IPS-11a (cell line): Measurements from ENCODE around the gene VASP.

Experiments
- H3K4me3 ChIP-seq: one replicate; pipeline ENCODE4 v1.5.1; 2013; ENCODE audit warnings: low read depth, low read length, control low read depth

The VASP gene

DNA sequence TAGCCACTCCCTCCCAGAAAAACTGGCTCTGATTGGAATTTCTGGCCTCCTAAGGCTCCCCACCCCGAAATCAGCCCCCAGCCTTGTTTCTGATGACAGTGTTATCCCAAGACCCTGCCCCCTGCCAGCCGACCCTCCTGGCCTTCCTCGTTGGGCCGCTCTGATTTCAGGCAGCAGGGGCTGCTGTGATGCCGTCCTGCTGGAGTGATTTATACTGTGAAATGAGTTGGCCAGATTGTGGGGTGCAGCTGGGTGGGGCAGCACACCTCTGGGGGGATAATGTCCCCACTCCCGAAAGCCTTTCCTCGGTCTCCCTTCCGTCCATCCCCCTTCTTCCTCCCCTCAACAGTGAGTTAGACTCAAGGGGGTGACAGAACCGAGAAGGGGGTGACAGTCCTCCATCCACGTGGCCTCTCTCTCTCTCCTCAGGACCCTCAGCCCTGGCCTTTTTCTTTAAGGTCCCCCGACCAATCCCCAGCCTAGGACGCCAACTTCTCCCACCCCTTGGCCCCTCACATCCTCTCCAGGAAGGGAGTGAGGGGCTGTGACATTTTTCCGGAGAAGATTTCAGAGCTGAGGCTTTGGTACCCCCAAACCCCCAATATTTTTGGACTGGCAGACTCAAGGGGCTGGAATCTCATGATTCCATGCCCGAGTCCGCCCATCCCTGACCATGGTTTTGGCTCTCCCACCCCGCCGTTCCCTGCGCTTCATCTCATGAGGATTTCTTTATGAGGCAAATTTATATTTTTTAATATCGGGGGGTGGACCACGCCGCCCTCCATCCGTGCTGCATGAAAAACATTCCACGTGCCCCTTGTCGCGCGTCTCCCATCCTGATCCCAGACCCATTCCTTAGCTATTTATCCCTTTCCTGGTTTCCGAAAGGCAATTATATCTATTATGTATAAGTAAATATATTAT, 33.3 kb upstream of the VASP start:
- H3K4me3 ChIP-seq = no peak overlapping the region

DNA sequence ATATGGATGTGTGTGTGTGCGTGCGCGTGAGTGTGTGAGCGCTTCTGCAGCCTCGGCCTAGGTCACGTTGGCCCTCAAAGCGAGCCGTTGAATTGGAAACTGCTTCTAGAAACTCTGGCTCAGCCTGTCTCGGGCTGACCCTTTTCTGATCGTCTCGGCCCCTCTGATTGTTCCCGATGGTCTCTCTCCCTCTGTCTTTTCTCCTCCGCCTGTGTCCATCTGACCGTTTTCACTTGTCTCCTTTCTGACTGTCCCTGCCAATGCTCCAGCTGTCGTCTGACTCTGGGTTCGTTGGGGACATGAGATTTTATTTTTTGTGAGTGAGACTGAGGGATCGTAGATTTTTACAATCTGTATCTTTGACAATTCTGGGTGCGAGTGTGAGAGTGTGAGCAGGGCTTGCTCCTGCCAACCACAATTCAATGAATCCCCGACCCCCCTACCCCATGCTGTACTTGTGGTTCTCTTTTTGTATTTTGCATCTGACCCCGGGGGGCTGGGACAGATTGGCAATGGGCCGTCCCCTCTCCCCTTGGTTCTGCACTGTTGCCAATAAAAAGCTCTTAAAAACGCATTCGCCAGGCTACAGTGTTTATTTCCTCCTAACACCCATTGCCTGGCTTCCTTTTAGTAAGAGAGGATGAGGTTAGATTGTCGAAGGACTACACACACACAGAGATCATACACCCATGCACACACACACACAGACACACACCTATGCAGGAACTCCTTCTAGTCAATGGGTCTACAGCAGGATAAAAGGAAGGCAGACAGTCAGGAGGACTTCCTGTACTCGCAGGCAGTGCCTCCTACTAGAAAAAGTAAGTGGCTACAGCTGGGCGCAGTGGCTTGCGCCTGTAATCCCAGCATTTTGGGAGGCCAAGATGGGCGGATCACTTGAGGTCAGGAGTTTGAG, 32.4 kb upstream of the VASP start:
- H3K4me3 ChIP-seq = no peak overlapping the region

- H3K4me3 ChIP-seq = no peak overlapping the region
Measured at GRCh38 chr19:45475537-45476291, 31.6 kb upstream of the VASP start.

DNA sequence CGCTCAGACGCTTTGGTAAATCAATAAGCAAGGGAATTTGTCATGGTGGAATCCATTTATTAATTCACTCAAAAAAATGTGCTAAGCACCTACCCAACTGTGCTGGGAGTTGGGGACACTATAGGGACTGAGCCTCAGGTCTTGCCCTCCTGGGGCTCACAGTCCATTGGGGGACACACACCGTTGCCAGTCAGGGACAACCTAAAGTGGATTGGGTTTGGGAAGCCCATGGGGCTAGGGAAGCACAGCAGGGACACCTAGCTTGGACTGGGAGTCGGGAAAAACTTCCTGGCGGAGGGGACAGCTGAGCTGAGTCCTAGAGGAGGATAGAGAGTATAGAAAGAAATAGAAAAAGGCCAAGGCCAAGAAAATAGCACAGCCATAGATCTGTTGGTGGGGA, 31.0 kb upstream of the VASP start:
- H3K4me3 ChIP-seq = no peak overlapping the region

DNA sequence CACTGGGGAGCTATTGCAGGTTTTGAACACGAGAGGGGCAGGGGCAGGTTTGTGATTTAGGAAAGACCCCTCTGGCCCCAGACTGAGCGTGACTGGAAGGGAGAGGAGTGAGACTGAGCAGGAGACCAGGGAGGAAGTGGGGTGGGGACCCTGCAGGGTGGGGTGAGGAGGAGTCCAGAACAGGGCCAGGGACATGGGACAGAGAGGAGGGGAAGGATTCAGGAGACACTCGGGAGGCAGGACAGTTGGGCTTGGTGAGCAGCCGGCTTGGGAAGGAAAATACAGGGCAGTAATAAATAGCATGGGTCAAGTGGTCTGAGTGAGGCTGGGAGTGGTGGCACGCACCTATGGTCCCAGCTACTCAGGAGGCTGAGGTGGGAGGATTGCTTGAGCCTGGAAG, 30.1 kb upstream of the VASP start:
- H3K4me3 ChIP-seq = no peak overlapping the region

DNA sequence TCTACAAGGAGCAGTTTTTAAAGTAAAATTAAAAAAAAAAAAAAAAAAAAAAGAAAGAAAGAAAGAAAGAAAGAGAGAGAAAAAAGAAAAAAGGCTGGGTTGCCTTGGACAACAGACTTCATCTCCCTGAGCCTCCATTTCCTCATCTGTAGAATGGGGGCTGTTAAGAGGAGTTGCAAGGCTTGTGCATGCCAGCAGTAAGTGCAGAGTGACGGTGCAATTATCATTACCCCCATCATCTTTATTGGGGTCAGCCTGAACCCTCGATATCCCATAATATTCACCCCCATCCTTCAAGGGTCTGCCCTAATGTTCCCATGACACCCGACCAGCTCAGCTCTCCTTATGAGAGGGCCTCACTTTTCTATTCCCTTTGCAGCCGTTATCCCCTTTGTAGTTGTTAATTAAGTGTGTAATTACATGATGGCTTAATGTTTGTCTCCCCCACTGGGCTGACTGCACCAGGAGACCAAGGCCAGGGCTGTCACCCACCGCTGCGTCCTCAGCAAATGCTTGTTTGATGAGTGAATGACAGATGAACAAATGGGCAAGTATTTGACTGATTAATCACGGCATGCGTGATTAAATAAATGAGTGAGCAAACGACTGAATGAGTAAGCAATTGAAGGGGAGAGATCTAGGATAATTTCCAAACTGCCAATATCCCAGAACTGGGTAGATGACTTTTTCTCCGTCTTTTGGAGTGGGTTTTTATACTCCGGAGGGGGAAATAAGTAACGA, 29.4 kb upstream of the VASP start:
- H3K4me3 ChIP-seq = no peak overlapping the region

- peak overlapping the region; percentile 39 for H3K4me3 ChIP-seq
Measured at GRCh38 chr19:45478454-45479238, 28.6 kb upstream of the VASP start.

- no peak overlapping the region for H3K4me3 ChIP-seq
Measured at GRCh38 chr19:45483033-45483432, 24.2 kb upstream of the VASP start.

DNA sequence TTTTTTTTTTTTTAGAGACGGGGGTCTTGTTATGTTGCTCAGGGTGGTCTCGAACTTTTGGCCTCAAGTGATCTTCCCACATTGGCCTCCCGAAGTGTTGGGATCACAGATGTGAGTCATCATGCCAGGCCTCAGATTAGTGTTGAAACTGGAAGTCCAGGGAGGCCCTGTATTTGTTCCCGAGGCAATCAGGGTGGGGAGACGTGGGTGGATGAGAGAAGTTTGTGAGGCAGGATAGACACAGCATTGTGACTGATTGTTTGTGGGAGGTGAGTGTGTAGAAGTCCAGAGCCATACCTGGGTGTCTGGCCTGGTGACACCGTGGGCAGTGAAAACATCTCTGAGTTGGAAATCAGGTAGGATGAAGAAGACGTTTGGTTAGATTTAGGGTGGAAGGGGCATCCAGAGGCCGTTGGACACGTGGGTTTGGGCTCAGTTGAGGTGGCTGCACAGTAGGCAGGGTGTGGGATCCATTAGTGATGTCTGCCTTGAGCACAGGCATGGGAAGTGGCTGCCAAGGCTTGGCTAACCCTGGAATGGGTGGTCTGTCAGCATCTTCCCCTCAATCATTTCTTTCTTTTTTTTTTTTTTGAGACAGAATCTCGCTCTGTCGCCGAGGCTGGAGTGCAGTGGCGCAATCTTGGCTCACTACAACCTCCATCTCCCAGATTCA, 22.9 kb upstream of the VASP start:
- no peak overlapping the region for H3K4me3 ChIP-seq

- peak overlapping the region; percentile 41 for H3K4me3 ChIP-seq
Measured at GRCh38 chr19:45485305-45486077, 21.8 kb upstream of the VASP start.

- H3K4me3 ChIP-seq = no peak overlapping the region
Measured at GRCh38 chr19:45488708-45489107, 18.6 kb upstream of the VASP start.

DNA sequence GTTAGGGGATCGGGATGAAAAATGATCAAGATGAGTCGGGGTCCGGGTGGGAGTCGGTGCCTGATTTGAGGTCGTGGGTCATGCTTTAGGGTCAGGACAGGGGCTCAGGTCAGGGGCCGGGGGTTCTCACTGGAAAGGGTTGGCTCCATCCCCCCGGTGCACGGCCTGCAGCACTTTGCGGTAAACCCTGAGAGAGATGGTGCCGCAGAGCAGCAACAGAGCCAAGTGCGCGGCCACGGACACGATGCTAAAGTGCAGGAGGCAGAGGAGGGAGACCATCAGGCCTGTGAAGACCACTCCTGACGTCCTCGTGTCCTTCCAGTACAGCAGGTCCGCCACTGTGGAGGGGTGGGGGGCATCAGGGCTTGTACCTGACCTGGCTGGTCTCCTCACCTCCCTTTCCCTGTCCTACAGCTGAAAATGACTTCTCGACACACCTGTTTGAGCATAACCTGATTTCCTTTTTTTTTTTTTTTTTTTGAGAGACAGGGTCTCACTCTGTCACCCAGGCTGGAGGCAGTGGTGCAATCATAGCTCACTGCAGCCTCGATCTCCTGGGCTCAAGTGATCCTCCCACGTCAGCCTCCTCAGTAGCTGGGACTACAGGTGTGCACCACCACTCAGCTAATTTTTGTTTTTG, 17.9 kb upstream of the VASP start:
- no peak overlapping the region for H3K4me3 ChIP-seq

DNA sequence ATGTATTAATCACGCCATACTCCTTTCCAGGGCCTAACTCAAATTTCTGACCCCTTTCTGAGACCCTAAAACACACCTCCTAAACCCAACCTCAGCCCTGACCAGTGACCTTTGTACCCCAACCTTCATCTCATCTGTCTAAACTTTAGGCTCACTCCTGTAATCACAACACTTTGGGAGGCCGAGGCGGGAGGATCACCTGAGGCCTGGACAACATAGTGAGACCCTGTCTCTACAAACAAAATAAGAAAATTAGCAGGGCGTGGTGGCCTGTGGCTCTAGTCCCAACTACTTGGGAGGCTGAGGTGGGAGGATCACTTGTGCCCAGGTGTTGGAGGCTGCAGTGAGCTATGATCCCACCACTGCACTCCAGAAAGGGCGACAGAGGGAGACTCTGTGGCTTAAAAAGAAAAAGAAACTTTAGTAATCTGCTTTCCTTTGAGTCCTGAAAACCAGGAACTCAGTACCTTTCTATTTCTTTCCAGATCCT, 15.1 kb upstream of the VASP start:
- H3K4me3 ChIP-seq = peak overlapping the region; percentile 4

GRCh38 chr19:45492627-45493470, 14.4 kb upstream of the VASP start:
- H3K4me3 ChIP-seq = peak overlapping the region; percentile 56

DNA sequence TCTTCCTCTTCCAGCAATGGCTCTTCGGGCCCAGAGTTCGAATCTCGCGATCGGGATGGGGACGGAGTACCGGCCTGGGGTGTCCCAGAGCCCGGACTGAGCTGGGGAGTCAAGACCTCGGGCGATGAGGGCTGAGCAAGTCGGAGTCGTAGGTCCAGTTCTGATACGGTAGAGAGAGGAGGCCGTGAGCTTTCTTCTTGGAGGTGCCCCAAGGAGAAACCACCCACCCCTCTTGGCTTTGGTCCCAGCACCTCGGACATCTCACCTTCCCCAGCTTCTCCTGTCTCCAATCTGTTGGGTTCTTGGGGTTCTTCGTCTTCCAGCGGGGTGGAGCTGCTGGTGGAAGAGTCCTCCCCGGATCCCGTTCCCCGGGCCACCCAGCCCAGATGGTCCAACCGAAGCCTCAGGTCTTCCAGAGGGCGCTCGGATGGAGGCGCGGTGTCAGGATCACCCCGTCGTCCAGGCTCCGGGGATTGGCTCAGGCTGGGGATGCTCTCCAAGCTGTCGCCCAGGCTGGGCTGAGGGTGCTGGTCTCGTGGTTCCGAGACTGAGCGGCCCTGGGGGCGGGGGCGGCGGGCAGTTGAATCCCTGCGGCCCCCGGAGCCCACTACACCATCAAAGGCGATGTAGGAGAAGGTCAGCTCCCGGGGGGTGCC, 12.9 kb upstream of the VASP start:
- no peak overlapping the region for H3K4me3 ChIP-seq

DNA sequence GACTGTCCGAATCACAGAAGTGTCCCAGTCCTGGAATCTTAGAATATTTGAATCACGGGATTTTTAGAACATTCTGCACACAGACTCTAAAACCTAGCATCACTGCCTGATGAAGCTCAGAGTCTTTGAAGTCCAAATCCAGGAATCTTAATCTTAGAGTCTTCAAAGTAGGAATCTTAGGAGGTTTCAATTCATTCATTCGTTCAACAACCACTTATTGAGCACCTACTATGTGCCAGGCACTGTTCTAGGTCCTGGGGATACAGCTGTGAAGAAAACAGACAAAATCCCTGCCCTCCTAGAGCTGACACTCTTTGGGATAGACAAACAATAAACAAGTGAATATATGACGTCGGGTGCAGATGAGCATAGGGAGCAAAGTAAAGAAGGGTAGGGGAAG, 12.1 kb upstream of the VASP start:
- H3K4me3 ChIP-seq = no peak overlapping the region
